ENCODE measurements around the gene HTR2C.
A peak's percentile ranks its signal among the peaks of the same experiment; 100 is the strongest.

DNA sequence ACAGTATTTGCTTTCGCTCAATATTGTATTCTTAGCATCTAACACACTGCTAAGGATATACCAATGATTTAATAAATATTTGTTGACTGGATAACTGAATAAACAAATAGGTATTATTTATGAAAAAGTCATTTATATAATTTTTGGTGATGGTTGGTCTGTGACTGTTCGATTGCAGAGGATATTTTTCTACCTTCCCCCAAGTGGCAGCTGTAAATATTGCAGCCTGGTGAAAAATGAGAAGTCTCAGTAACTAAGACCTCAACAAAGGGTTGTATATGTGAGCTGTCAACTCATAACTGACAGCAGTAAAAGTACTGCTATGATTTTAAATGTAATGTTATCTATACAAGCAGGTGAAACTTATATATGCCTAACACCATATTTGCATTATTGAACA lies 36.0 kb downstream of the HTR2C start:
- TF ChIP-seq, protein P1, sequence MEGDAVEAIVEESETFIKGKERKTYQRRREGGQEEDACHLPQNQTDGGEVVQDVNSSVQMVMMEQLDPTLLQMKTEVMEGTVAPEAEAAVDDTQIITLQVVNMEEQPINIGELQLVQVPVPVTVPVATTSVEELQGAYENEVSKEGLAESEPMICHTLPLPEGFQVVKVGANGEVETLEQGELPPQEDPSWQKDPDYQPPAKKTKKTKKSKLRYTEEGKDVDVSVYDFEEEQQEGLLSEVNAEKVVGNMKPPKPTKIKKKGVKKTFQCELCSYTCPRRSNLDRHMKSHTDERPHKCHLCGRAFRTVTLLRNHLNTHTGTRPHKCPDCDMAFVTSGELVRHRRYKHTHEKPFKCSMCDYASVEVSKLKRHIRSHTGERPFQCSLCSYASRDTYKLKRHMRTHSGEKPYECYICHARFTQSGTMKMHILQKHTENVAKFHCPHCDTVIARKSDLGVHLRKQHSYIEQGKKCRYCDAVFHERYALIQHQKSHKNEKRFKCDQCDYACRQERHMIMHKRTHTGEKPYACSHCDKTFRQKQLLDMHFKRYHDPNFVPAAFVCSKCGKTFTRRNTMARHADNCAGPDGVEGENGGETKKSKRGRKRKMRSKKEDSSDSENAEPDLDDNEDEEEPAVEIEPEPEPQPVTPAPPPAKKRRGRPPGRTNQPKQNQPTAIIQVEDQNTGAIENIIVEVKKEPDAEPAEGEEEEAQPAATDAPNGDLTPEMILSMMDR (IDR thresholded peaks at IDR 0.05), result peak; percentile 59
- no peak for TF ChIP-seq EZH2 (IDR thresholded peaks at IDR 0.05)
